Measurements from ENCODE around the gene MYRFL.

- TF ChIP-seq CTCF (IDR thresholded peaks at IDR 0.05) (no peak), POLR2A (IDR thresholded peaks at IDR 0.05) (no peak)
These were observed 8.7 kb downstream of the MYRFL start for GRCh38 chr12:69833696-69834095.

Measured in breast epithelium (tissue), 3 donors.